Type B pancreatic cell (in vitro differentiated cells): ENCODE measurements around the gene CAMK1G. TPM values are rescaled to one million over a fixed set of nuclear protein-coding genes. Genes with fewer than 3 reads are reported as not detected.

Source experiments
- DNase-seq: peaks from one replicate; pipeline ENCODE4 v3.0.0; 2021; ENCODE audit warnings: mixed read lengths; ENCODE audit not compliant: unreplicated experiment; ENCODE audit errors: extremely low spot score
- H3K27ac Mint-ChIP-seq: 2 replicates; pipeline ENCODE4 v1.8.0; 2021; ENCODE audit warnings: mild to moderate bottlenecking, mixed read lengths
- H3K27me3 Mint-ChIP-seq: 2 replicates; pipeline ENCODE4 v1.8.0; 2021; ENCODE audit warnings: mixed read lengths
- H3K36me3 Mint-ChIP-seq: 2 replicates; pipeline ENCODE4 v1.8.0; 2021; ENCODE audit warnings: mixed read lengths
- H3K4me1 Mint-ChIP-seq: one replicate; pipeline ENCODE4 v1.8.0; 2021; ENCODE audit warnings: mixed read lengths; ENCODE audit not compliant: unreplicated experiment
- H3K4me3 Mint-ChIP-seq: 2 replicates; pipeline ENCODE4 v1.8.0; 2021; ENCODE audit warnings: mild to moderate bottlenecking, mixed read lengths
- H3K9me3 Mint-ChIP-seq: 2 replicates; pipeline ENCODE4 v1.8.0; 2021; ENCODE audit warnings: mixed read lengths
- CTCF ChIP-seq: fragments of 200-600 bp; sonication (generic); conservative IDR thresholded peaks from 2 replicates; pipeline ENCODE4 v1.5.0; 2021; ENCODE audit warnings: antibody characterized with exemption, mild to moderate bottlenecking
- total RNA-seq: library from RNA; stranded (reverse); gene quantifications from 2 replicates; pipeline ENCODE4 v1.2.1, GENCODE V29; 2021; ENCODE audit warnings: low replicate concordance

CAMK1G gene
- total RNA-seq, 1 donor from 2014 or later = 9.4 TPM

DNA sequence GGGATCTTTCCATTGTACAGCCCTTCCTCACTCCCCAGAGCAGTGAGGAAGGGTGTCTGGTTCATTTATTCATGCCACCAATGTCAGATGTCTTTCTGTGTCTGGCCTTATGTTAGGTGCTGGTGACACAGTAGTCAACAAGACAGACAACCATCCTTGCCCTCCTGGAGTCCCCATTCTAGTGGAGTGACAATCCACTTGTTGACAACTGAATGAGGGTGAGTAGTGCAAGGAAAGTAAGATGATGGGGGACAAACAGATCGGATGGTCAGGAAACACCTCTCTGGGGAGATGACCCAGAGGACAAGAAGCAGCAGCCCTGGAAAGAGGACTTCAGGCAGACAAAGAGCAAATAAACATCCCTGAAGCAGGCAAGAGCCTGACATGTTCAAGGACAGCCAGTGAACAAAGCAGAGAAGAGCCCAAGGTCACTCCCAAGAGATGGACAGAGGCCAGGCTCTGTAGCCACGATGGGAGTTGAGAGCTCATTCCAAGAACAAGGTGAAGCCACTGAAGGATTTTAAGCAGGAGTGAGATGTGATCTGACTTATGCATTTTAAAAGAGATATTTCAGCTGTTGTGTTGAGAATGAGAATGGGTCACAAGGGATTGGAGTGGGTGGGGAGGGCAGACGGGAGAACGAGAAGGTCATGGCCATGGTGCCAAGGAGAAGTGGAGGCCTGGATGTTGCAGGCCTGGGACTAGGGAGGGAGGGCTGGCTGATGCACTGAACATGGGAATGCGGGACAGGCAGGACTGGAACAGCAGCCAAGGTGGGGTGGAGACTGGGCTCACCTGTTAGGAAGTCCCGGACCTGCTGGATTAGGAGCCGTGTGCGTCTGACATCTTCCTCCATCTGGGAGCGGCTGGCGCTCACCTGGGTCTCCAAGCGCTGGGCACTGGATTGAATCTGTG is 38.5 kb downstream of the CAMK1G start:
- H3K27me3 Mint-ChIP-seq = peaks cover 7% of the 10 kb centered on the region
- no peak for DNase-seq
- H3K4me3 Mint-ChIP-seq = no peak overlapping the region
- H3K36me3 Mint-ChIP-seq = peaks cover 5% of the 10 kb centered on the region
- peaks cover 21% of the 10 kb centered on the region for H3K4me1 Mint-ChIP-seq
- no peak overlapping the region for H3K27ac Mint-ChIP-seq
- no peak for TF ChIP-seq CTCF
- H3K9me3 Mint-ChIP-seq = no peaks in the 10 kb centered on the region

GRCh38 chr1:209622841-209623829 is 39.6 kb downstream of the CAMK1G start:
- DNase-seq = no peak
- Mint-ChIP-seq H3K27ac (no peak overlapping the region), H3K36me3 (no peaks in the 10 kb centered on the region), H3K27me3 (peaks cover 7% of the 10 kb centered on the region), H3K9me3 (no peaks in the 10 kb centered on the region), H3K4me3 (no peak overlapping the region), H3K4me1 (peaks cover 21% of the 10 kb centered on the region)
- TF ChIP-seq CTCF = no peak

- no peak for TF ChIP-seq CTCF
- Mint-ChIP-seq H3K4me1 (peaks cover 20% of the 10 kb centered on the region), H3K9me3 (no peaks in the 10 kb centered on the region), H3K27ac (no peak overlapping the region), H3K4me3 (no peak overlapping the region), H3K36me3 (no peaks in the 10 kb centered on the region), H3K27me3 (peaks cover 12% of the 10 kb centered on the region)
- no peak for DNase-seq
Observed at GRCh38 chr1:209624558-209625549, 41.3 kb downstream of the CAMK1G start.

DNA sequence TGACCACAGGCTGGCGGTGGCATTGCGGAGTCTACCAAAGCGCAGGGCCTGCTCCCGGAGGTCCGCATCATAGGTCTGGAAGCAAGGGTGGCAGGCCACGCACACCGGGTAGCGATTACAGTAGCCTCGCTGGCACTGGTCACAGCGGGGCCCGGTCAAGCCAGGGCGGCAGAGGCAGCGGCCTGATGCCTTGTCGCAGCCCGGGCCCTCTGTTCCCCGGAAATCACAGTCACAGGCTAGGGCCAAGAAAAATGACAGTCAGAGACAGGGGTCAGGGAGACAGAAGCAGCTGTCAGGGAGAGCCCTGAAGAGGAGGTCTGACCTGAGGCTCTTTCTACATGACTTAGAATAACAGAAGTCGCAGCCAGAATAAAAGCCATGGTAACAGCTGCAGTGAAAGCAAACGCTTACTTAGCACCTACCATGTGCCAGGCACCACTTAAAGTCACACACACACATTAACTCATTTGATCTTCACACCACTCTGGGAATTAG is 42.3 kb downstream of the CAMK1G start:
- H3K9me3 Mint-ChIP-seq = no peaks in the 10 kb centered on the region
- DNase-seq = no peak

More for the DNA sequence above, 42.3 kb downstream of the CAMK1G start:
- Mint-ChIP-seq H3K27ac (no peak overlapping the region), H3K36me3 (no peaks in the 10 kb centered on the region), H3K4me3 (no peak overlapping the region), H3K27me3 (peaks cover 12% of the 10 kb centered on the region), H3K4me1 (peaks cover 11% of the 10 kb centered on the region)
- no peak for TF ChIP-seq CTCF
